Activated CD4-positive, alpha-beta T cell treated with anti-CD3 and anti-CD28 coated beads, Interleukin-2, amount 10 ng/mL, durations not matched to agents 24 days and 14 days (primary cell): ENCODE data around the gene CAV3. TPM values are rescaled to one million over a fixed set of nuclear protein-coding genes. Genes with fewer than 3 reads are reported as not detected.
"Not testable (repeated sequence)": the region's sequence is repeated elsewhere in the genome, so short reads cannot be mapped to it uniquely, and the experiment has no call there.

Experiments
- DNase-seq: peaks from one replicate; pipeline ENCODE4 v3.0.0; 2022
- H3K27ac Mint-ChIP-seq: one replicate; pipeline ENCODE4 v1.8.0; 2022; ENCODE audit warnings: mild to moderate bottlenecking, mixed read lengths
- H3K27me3 Mint-ChIP-seq: one replicate; pipeline ENCODE4 v1.8.0; 2022; ENCODE audit warnings: mixed read lengths
- H3K36me3 Mint-ChIP-seq: one replicate; pipeline ENCODE4 v1.8.0; 2022; ENCODE audit warnings: low read depth, mild to moderate bottlenecking, mixed read lengths
- H3K4me1 Mint-ChIP-seq: one replicate; pipeline ENCODE4 v1.8.0; 2021; ENCODE audit warnings: mixed read lengths
- H3K4me3 Mint-ChIP-seq: one replicate; pipeline ENCODE4 v1.8.0; 2022; ENCODE audit warnings: mild to moderate bottlenecking, moderate library complexity, mixed read lengths
- H3K9me3 Mint-ChIP-seq: one replicate; pipeline ENCODE4 v1.8.0; 2021; ENCODE audit warnings: mixed read lengths
- intact Hi-C: fragments of 100-400 bp; cut with micrococcal nuclease; formaldehyde crosslinking; loops from one replicate; pipeline ENCODE4 v1.15.1; 2023
- total RNA-seq: library from RNA; stranded (reverse); gene quantifications from 2 replicates; pipeline ENCODE4 v1.2.3, GENCODE V29; 2022

Gene CAV3
- not detected in 2 replicates for total RNA-seq

- intact Hi-C loops: no loop called here
- H3K27ac Mint-ChIP-seq: no peak within 1 kb of the TSS
- no peaks in the 10 kb centered on the region for H3K4me1 Mint-ChIP-seq
- H3K27me3 Mint-ChIP-seq: no peaks in the 10 kb centered on the region
- no peak within 1 kb of the TSS for H3K4me3 Mint-ChIP-seq
- DNase-seq: no peak
- no peaks in the 10 kb centered on the region for H3K36me3 Mint-ChIP-seq
- H3K9me3 Mint-ChIP-seq: no peaks in the 10 kb centered on the region
These were observed at the start of gene CAV3 for GRCh38 chr3:8733332-8734094. CAV3 (plus strand) TSS chr3:8733802; CDS start chr3:8733877, 75 bp downstream.

- H3K27me3 Mint-ChIP-seq, H3K4me1 Mint-ChIP-seq, H3K36me3 Mint-ChIP-seq, H3K27ac Mint-ChIP-seq, H3K9me3 Mint-ChIP-seq, intact Hi-C loops, H3K4me3 Mint-ChIP-seq, DNase-seq: not testable (repeated sequence)
These were observed 48.6 kb upstream of the CAV3 start for GRCh38 chr3:8684992-8685391.

GRCh38 chr3:8691295-8691694, 42.3 kb upstream of the CAV3 start:
- H3K36me3 Mint-ChIP-seq, H3K27ac Mint-ChIP-seq, H3K4me1 Mint-ChIP-seq, H3K9me3 Mint-ChIP-seq, intact Hi-C loops, DNase-seq, H3K4me3 Mint-ChIP-seq, H3K27me3 Mint-ChIP-seq: not testable (repeated sequence)

GRCh38 chr3:8702560-8702959, 31.0 kb upstream of the CAV3 start:
- Mint-ChIP-seq H3K4me1 (no peaks in the 10 kb centered on the region), H3K36me3 (no peaks in the 10 kb centered on the region), H3K27ac (no peak overlapping the region), H3K9me3 (no peaks in the 10 kb centered on the region), H3K4me3 (no peak overlapping the region), H3K27me3 (no peaks in the 10 kb centered on the region)
- DNase-seq: no peak
- intact Hi-C loops: no loop called here

GRCh38 chr3:8705575-8705974, 28.0 kb upstream of the CAV3 start:
- no peaks in the 10 kb centered on the region for H3K27me3 Mint-ChIP-seq
- no peak for DNase-seq
- H3K27ac Mint-ChIP-seq: no peak overlapping the region
- H3K36me3 Mint-ChIP-seq: no peaks in the 10 kb centered on the region
- H3K9me3 Mint-ChIP-seq: no peaks in the 10 kb centered on the region
- H3K4me3 Mint-ChIP-seq: no peak overlapping the region
- intact Hi-C loops: no loop called here
- H3K4me1 Mint-ChIP-seq: no peaks in the 10 kb centered on the region

DNA sequence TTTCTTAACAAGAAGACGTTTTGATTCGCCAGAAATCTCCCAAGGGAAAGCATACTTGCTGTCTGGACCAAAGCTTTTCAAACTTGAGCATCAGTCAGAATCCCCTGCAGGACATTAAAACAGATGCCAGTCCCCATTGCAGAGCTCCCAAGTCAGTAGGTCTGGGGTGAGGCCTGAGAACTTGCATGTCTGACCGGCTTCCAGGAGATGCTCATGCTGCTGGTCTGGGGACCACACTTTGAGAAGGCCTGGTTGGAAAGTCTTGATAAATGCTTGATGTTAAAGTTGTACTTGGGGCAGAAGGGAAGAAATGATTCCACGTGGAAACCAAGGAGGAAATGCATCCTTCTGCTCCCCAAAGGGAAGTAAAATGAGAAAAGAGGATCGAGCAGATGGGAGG, 24.3 kb upstream of the CAV3 start:
- H3K4me1 Mint-ChIP-seq: no peaks in the 10 kb centered on the region
- H3K36me3 Mint-ChIP-seq: no peaks in the 10 kb centered on the region
- intact Hi-C loops: no loop called here
- H3K4me3 Mint-ChIP-seq: no peak overlapping the region
- no peak overlapping the region for H3K27ac Mint-ChIP-seq
- H3K27me3 Mint-ChIP-seq: no peaks in the 10 kb centered on the region
- DNase-seq: no peak
- no peaks in the 10 kb centered on the region for H3K9me3 Mint-ChIP-seq

- no peak overlapping the region for H3K27ac Mint-ChIP-seq
- H3K9me3 Mint-ChIP-seq: no peaks in the 10 kb centered on the region
- intact Hi-C loops: no loop called here
- no peak overlapping the region for H3K4me3 Mint-ChIP-seq
- no peak for DNase-seq
- no peaks in the 10 kb centered on the region for H3K27me3 Mint-ChIP-seq
- H3K36me3 Mint-ChIP-seq: no peaks in the 10 kb centered on the region
- no peaks in the 10 kb centered on the region for H3K4me1 Mint-ChIP-seq
These were observed 23.6 kb upstream of the CAV3 start for GRCh38 chr3:8709801-8710507.

DNA sequence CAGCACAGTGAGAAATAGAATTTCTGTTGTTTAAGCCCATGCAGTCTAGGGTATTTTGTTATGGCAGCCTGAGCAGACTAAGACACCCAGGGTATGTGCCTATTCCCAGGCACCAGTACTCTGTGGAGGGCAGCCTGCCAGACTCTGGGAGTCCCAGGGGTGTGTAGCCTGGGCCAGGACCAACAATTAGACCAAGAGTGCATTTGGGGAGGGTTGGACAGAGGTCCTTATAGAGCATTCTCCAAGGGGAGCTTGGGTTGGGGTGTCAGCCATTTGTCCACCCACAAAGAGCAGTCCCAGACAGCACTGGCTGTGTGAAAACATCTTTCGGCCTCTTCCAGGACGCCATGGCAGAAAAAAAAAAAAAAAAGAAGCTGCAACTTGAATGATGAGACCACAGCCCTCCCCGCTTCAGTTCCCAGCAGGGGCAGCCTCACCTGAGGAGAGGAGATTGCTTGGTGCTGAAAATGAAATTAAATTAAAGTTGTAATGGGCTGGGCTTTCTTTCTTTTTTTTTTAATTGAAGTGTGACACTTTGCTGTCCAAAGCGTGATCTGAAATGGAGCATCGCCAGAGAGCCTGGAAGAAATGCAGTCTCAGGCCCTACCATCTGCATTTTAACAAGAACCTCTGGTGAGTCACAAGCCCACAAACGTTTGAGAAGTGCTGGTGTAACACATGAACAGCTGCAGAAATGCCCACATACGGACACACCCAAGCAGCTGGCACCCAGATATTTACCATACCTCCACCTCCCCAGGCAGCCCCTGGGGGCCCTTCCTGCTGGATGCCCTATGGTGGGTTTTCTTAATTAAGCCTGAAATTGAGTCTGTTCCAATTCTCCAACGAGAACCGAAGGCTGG, 21.3 kb upstream of the CAV3 start:
- Mint-ChIP-seq H3K27me3 (no peaks in the 10 kb centered on the region), H3K27ac (no peak overlapping the region), H3K4me3 (no peak overlapping the region), H3K4me1 (no peaks in the 10 kb centered on the region), H3K9me3 (no peaks in the 10 kb centered on the region), H3K36me3 (no peaks in the 10 kb centered on the region)
- intact Hi-C loops: no loop called here
- DNase-seq: no peak

DNA sequence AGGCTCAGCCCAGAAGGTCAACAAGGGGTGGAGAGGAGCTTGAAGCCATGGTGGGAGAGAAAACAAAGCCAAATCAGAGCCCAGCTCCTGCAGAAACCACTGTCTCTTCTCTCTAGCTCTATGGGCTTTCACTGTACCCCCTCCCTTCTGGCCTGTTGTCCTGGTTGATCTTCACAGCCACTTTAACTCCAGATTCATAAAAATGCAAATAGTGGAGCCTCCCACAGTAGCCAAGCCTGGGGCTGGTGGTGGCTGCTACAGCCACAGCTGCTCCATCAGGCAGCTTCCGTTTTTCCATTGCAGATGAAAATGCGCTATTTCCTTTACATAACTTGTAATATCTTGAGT, 20.7 kb upstream of the CAV3 start:
- H3K9me3 Mint-ChIP-seq: no peaks in the 10 kb centered on the region
- no peaks in the 10 kb centered on the region for H3K4me1 Mint-ChIP-seq
- H3K27me3 Mint-ChIP-seq: no peaks in the 10 kb centered on the region
- H3K36me3 Mint-ChIP-seq: no peaks in the 10 kb centered on the region
- intact Hi-C loops: no loop called here
- H3K27ac Mint-ChIP-seq: no peak overlapping the region
- no peak for DNase-seq
- H3K4me3 Mint-ChIP-seq: no peak overlapping the region

DNA sequence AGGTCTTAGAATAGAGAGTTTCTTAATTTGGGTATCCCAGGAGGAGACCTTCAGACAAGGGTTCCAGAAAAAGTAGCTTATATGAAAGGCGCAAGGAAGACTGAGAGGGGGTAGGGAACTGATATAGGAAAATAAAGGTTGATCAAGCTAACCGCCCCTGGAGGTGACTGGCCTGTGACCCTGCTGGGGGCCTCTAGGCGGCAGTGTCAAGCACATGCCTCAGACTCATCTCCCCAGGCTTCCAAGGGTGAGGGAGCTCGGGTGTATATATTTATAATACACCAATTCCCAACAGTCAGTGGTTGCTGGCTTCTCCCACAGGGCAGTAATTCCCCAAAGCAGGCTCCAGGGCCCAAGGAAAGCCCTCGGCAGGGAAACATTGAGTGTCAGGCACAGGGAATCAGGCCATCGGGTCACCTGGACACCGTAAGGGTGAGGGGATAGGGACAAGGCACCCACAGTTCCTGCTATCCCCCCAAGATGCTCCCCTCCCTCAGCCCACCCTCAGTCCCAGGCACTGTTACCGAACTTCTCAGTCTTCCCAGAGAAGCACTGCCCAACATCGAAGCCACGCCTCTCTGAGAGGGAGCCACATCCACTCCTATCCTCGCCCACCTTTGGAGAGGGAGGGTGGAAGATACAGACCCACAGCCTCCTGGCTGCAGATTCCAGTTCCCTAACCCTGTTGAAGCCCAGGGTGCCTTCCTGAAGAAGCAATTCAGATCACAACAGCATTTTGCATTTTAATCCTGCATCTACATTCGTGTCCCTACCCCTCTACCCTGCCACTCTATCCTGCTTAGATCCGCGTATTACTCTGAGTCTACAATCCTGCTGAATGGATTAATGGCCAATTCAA, 19.5 kb upstream of the CAV3 start:
- intact Hi-C loops: no loop called here
- H3K36me3 Mint-ChIP-seq: no peaks in the 10 kb centered on the region
- no peaks in the 10 kb centered on the region for H3K27me3 Mint-ChIP-seq
- DNase-seq: no peak
- H3K9me3 Mint-ChIP-seq: no peaks in the 10 kb centered on the region
- no peaks in the 10 kb centered on the region for H3K4me1 Mint-ChIP-seq
- no peak overlapping the region for H3K27ac Mint-ChIP-seq
- no peak overlapping the region for H3K4me3 Mint-ChIP-seq

DNA sequence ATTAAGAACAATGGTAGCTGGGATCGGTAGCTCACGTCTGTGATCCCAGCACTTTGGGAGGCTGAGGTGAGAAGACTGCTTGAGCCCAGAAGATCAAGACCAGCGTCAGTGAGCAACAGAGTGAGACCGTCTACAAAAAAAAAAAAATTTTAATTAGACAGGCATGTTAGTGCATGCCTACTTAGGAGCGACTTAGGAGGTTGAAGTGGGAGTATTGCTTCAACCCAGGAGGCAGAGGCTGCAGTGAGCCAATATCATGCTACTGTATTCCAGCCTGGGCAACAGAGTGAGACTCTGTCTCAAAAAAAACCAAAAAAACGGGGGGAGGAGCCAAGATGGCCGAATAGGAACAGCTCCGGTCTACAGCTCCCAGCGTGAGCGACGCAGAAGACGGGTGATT, 17.8 kb upstream of the CAV3 start:
- H3K27me3 Mint-ChIP-seq, H3K36me3 Mint-ChIP-seq, H3K9me3 Mint-ChIP-seq, H3K4me1 Mint-ChIP-seq, H3K27ac Mint-ChIP-seq, H3K4me3 Mint-ChIP-seq, DNase-seq, intact Hi-C loops: not testable (repeated sequence)

DNA sequence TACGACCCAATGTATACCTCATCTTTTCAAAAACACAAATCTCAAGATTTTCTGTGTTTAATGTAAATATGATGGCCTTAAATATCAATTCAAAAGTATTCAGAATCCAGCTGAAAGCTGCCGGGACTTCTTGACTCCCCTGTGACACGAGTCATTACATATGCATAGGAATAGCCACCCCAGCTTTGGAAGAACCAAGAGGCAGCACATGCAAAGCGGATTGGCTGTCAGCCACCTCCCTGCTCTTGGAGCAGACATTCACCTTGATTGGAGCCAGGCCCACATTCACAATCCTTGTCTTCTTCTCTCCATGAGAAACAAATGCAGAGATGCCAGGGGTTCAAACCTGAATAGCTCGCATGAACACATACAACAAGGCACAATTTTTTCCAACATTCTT, 10.8 kb upstream of the CAV3 start:
- H3K9me3 Mint-ChIP-seq: peaks cover 3% of the 10 kb centered on the region
- DNase-seq: no peak
- intact Hi-C loops: no loop called here
- H3K36me3 Mint-ChIP-seq: no peaks in the 10 kb centered on the region
- H3K27ac Mint-ChIP-seq: no peak overlapping the region
- H3K27me3 Mint-ChIP-seq: no peaks in the 10 kb centered on the region
- H3K4me3 Mint-ChIP-seq: no peak overlapping the region
- H3K4me1 Mint-ChIP-seq: no peaks in the 10 kb centered on the region

GRCh38 chr3:8723612-8724011, 10.0 kb upstream of the CAV3 start:
- DNase-seq: no peak
- Mint-ChIP-seq H3K4me3 (no peak overlapping the region), H3K27ac (no peak overlapping the region), H3K27me3 (no peaks in the 10 kb centered on the region), H3K36me3 (no peaks in the 10 kb centered on the region), H3K4me1 (no peaks in the 10 kb centered on the region), H3K9me3 (peaks cover 3% of the 10 kb centered on the region)
- intact Hi-C loops: no loop called here
